ENCODE data around the gene PTCH2.
A peak's percentile ranks its signal among the peaks of the same experiment; 100 is the strongest.
"Not testable (repeated sequence)": the region's sequence is repeated elsewhere in the genome, so short reads cannot be mapped to it uniquely, and the experiment has no call there.

Gene PTCH2

DNA sequence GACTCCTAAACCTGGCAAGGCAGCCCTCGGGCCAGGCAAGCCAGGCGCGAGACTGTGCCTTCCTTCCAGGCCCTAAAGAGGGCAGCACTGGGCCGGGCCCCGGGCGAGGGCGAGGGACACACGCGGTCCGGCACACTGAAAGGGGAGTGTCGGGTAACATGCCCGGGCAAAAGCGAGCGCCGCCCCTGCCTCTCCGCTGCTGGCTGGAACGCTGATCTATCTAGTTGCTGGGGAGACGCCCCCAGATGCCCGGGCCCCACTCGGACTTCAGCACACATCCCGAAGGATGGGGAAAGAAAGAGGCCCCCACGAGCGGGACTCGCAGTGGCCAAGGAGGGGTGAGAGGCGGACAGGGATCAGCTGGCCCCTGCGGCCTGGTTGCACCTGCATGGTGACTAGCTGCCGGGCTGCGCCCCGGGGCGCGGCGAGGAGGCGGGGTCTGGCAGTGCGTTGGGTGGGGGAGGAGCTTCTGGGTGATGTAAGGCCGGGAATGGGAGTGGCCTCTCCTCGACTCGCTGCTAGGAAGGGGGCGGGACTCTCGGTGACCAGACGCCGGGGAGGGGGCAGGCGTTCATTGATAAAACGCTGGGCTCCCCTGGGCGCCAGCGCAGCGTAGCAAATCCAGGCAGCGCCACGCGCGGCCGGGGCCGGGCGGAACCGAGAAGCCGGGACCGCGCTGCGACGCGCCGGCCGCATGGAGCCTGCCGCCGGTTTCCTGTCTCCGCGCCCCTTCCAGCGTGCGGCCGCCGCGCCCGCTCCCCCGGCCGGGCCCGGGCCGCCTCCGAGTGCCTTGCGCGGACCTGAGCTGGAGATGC, 43.1 kb downstream of the PTCH2 start, which contains the start of gene PLK3:
PLK3 (plus strand) TSS at position 608 of the 815 bp plus-strand sequence; CDS start at position 695, 87 bp downstream.
- peak; percentile 98 for DNase-seq

DNA sequence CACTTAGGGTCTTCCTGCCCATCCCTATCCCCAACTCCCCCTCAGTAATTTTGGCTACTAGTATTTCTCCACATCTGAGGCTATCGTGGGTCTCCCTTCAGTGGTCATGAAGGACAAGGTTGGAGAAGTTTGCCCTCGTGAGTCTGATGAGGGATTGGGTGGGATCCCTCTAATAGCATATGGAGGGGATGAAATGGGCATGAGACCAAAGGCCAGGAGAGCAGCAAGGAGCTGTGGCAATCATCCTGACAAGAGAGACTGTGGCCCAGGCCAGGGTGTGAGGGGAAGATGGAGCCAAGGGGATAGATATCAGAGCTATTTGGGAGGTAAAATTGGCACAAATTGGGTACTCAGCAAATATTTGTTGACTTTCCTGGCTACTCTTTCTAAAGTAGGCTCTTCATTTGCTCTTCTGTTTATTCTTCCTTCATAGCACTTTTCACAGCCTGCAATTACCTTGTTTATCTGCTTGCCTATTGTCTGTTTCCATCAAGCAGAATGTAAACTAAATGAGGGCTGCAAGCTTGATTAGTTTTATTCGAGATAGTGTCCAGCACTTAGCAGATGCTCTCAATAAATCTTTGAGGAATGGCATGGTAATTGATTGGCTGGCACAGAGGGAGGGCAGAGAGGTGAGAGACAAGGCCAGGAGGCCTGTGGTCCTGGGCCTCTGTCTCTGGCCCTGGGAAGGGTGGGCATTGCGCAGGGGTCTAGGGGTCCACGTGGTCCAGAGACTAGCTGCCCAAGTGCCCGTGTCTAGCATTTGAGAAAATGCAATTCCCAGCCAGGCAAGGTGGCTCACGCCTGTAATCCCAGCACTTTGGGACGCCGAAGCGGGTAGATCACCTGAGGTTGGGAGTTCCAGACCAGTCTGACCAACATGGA, 44.3 kb downstream of the PTCH2 start:
- no peak for DNase-seq

DNA sequence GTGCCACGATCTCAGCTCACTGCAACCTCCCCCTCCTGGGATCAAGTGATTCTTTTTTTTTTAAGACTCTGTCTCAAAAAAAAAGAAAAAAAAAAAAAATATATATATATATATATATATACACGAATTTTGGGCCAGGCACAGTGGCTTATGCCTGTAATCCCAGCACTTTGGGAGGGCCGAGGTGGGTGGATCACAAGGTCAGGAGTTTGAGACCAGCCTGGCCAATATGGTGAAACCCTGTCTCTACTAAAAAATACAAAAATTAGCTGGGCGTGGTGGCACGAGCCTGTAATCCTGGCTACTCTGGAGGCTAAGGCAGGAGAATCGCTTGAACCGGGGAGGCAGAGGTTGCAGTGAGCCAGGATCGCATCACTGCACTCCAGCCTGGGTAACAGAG, 45.2 kb downstream of the PTCH2 start:
- not testable (repeated sequence) for DNase-seq

DNA sequence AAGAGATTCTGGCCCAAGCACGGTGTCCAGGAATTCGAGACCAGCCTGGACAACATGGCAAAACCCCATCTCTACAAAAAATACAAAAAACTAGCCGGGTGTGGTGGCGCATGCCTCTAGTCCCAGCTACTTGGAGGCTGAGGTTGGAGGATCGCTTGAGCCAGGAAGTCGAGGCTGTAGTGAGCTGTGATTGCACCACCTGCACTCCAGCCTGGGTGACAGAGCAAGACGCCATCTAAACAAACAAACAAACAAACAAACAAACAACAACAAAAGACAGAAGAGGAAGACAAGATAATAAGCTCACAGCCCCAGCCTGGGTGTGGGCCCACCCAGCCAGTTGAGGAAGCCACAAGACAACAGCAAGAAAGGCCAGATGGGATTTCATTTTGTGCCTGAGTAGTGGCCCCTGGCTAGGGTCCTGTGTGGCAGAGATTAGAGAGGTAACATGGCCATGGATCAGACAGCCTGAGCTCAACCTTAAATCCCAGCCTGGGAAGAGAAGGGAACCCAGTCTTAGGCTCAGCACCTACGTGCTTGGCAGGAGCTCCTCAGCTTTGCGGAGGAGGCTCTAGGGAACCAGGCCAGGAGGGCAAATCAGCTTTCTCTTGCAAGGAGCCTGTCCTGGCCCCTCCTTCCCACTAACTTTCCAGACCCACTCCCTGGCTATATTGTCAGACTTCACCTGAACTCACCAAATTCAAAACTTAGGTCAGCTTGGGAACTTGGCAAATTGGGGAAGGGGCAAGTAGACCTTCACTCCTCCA, 50.1 kb downstream of the PTCH2 start:
- DNase-seq = no peak

DNA sequence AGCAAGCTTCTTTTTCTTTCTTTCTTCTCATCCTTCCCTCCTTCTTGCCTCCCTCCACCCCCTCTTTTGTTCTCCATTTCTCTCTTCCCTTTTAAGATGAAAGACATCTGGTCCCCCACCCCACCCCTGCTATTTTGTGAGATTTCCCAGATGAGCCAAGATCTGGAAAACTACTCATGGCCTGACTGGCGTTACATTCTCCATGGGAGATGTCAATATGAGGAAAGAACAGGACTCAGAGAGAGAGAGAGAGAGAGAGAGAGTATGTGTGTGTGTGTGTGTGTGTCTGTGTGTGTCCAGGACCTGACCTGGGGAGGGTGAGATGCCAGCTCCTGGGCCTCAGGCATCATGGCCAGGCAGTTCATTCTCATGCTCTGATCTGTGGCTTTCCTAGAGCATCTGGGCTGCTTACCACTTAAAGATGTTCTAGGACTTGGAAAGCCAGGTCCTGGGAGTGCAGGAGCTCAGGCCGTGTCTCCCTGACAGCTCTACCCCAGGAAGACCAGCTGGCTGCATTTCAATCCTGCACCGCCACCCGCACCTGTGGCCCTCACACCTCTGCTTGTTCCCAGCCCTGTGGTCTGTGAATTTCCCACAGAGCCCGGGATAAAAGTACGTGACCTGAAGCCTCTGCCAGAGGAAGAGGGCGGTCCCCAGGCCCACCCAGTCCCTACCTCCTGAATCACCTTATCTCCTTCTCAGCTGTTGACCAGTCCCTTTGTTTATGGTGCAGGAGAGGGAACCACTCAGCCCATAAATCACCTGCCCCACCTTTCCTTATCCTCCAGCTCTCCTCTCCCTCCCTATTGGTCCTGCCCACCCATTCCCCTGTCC, 51.9 kb downstream of the PTCH2 start:
- no peak for DNase-seq

DNA sequence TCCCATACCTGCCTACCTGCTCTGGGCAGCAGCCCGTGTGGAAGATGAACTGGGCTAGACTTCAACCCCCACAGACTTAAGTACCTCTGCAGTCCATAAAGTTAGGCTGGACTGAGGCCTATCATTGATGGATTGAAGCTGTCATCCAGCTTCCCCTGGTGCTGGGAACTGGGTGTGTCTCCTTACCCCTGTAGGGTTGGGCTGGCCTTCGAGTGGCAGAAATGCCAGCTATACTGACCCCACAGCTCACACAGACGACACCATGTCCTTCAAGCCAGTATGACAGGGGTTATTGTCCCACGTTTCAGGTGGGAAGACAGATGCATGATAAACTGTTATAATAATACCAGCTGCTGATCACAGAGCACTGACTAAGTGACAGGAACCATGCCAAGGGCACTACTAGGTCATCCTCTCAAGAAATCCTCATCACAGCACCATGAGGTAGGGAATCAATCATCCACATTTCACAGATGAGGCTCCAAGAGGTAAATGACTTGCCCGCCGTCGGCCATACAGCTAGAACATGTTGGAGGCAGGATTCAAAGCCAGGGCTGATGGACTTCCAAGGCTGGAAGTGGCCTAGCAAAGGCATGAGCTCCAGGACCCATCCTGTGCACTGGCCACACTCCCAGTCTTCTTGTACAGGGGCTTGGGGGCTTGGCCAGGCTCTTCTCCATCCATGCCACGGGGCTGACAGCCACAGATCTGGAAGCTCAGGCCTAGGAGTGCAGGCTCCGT, 54.8 kb downstream of the PTCH2 start, which contains the start of gene BEST4:
BEST4 (minus strand) TSS at position 51 of the 741 bp plus-strand sequence. CDS start 465 bp downstream, outside the sequence.
- no peak for DNase-seq

DNA sequence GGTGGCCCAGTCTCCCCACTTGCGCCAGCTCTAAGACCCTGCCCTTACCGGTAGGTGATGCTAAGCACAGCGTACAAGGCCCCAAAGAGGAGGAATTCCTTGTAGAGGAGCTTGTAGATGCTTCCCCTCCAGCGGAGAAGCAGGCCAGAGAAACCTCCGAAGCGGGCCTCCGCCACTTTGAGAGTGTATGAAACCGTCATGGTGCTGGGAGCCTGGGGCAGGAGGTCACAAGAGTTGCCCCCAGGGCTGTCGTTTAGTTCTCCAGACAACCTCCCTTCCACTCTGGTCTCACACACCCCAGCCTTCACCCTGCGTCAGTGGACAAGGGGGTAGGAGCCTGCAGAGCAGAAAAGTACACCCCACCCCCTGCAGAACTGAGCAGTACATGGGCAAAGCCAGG, 55.5 kb downstream of the PTCH2 start:
- DNase-seq = no peak

DNA sequence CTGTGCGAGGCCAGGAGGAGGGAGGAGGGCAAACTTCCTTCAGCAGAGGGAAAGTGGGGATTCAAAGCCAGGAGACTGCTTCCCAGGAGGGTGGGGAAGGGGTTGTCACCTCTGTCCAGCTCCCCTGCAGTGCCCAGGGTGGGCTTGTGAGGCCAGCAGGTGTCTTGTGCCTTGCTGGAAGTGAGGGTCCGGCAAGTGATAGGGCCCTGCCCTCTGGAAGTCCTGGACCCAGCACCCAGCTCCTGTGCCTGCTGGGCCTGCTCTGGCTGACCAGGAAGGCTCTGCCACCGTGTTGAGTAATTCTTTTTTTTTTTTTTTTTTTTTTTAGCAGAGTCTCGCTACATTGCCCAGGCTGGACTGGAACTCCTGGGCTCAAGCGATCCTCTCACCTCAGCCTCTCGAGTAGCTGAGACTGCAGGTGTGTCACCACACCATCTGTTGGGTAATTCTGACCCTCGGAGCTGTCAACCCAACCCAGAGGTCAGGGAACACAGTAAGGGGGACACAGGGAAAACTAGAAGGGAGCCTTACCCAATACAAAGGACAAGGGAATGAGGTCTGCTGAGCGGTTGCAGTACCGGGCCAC, 56.1 kb downstream of the PTCH2 start:
- no peak for DNase-seq

DNA sequence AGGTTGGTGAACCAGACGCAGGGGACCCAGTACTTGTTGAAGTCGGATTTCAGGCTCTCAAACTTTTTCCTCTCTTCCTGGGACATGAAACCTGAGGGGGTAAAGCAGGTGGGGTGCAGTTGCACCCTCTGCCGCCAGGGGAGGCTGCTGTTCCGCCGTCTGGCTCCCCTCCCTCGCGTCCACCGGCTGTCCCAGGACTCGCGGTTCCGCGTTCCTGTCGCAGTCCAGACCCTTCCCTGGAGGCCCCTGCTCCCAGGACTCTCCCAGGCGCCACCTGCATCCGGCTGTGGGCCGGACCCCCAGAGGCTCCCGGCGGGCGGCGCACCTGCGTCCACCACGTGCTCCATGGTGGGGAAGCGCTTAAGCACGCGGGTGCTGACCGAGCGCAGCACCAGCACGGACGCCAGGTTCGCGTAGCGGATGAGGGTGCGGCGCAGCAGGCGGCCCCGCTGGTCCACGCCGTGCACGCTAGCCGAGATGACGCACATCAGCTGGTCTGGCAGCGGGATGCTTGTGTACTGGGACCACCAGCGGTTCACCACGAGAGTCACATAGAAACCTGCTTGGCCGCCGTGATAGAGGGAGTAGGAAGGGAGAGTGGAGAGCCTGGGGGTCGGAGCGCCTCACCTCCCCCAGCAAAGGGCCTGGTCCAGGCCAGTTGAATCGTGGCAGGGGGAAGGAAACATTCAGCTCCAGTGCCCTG, 56.8 kb downstream of the PTCH2 start:
- DNase-seq = no peak

DNA sequence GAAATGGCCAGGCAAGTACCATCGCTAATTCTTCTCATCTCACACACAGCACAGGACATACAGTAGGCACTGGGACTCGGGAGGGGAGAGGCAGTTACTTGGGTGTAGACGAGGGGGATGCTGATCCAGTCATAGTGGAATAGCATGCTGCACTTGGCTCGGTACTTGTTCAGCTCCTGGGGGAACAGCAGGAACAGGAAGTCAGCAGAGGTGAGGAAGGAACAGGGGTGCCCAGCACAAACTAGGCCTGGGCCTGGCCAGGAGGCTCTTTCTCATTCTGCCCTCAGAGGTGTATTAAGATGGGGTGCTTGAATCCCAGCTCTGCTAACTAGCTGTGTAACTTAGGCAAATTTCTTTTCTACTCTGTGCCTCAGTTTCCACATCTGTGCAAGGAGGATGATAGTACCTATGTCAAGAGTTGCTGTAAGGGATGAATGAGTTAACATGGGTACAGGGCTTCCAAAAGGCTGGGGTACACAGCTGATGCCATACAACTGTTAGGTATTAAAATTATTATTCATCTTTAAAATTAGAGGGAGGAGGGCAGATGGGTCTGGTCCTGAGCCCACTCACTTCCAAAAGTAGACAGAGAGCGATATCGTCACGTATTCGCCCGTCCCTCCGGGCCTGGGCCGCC, 57.4 kb downstream of the PTCH2 start:
- DNase-seq = no peak

DNA sequence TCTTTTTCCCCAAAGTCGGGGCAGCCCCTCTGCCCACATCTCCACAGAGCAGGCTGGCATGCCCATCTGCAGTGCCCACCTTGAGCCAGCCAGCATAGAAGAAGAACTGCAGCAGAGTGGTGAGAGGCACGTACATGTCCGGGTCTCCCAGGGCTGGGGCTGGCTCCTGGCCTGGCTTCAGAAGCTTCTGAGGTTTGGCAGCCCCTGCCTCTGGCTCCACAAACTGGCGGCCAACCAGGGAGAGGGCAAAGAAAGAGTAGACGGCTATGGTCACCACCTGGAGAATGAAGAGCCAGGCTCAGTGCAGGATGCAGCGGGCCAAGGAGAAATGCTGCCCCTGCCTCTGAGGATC, 58.0 kb downstream of the PTCH2 start:
- DNase-seq = no peak

DNA sequence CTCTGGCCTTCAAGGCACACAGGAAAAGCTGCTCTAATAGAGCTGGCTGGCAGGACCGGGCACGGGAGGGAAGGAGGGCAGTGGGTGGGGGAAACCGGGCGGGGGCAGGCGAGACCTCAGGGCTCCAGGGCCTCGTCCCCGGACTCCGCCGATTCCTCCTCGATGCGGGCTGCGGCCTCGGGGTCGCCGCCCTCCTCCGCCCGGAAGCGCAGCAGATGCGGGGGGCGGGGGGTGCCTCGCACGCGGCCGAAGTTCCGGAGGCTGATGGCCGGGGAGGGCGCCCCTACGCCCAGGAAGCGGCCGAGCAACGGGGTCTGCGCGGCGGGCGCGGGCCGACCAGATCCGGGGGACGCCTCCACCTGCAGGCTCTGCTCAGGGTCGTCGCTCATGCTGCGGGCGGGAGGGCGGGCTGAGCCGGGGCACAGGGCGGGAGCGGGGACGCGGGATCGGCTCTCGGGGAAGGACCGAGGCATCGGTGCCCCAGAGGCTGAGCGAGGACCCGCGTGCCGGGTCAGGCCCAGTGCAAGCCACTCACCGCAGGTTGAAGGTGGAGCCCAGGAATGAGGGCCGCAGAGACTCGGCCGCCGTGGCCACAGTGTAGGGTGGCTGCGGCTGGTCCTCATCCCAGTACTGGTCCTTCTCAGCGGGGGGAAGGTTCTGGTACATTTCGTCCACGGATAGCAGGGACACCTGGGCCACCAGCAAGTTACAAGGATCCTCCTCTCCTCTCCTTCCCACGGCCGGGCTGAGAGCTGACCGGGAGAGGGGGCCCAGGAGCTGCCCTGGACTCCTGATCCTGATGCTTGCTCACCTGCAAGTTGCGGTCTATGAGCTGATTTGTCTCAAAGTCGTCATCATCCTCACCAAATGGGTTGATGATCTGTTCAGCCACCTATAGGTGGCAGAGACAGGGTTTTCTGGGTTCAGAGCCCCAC, 58.7 kb downstream of the PTCH2 start:
- DNase-seq = no peak

DNA sequence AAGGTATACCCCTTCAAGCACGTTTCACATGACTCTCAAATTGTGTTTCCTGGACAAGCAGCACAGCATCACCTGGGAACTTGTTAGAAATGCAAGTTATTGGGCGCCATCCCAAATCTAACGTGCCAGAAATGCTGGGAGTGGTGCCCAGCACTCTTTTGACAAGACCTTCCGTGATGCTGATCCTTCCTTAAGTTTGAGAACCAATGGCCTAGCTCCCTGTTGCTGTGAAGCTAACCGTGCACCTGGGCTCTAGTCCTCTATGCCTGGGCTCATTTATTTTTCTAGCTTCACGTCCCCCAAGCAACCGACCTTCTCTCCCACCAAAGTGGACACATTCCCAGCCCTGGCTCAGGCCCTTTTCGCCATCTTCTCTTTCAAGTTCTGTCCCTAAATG, 59.4 kb downstream of the PTCH2 start:
- no peak for DNase-seq

DNA sequence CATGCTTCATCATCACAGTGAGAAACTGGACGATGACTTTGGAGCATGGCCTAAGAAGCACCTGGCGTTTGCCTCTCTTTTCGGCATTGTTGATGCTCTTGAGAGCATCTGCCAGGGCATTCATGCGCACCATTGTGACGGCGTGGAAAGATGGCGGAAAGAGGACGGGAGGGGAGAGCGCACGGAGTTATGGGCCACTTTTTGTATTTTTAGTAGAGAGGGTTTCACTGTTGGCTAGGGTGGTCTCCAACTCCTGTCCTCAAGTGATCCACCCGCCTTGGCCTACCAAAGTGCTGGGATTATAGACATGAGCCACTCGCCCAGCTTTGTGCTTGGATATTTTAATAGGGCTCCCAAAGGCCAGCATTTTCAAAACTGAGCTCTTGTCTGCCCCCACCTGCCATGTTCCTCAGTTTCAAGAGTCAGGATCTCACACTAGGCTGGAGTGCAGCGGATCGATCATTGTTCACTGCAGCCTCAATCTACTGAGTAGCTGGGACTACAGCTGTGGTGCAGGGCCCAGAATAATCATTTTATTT, 62.4 kb downstream of the PTCH2 start:
- DNase-seq = no peak

DNA sequence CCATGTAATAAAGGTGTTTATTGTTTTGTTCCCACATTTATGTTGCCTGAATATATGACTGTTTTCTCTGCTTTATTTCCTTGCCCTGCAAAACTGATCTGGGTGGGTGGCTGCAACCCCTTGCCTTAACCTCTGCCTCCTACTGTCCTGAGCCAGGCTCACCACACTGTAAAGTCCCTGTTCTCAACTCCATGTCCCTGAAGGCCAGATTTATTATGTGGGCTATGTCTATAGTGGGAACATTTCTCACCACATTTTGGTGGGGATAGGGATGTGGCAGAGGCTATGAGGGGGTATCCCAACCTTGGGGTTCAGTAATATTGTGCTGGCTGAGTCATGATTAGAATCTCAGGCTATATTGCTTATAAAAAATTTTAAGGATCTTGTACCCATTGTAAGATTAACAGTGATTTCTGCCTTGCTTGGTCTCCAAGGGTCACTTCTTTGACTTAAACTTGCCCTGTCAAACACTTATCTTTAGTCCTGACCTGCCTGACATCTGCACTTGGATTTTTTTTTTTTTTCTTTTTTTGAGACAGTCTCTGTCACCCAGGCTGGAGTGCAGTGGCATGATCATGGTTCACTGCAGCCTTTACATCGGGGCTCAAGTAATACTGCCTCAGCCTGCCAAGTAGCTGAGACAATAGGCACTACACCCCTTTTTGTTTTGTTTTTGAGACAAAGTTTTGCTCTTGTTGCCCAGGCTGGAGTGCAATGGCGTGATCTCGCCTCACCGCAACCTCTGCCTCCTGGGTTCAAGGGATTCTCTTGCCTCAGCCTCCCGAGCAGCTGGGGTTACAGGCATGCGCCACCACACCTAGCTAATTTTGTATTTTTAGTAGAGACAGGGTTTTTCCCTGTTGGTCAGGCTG, 64.1 kb downstream of the PTCH2 start:
- DNase-seq = no peak

DNA sequence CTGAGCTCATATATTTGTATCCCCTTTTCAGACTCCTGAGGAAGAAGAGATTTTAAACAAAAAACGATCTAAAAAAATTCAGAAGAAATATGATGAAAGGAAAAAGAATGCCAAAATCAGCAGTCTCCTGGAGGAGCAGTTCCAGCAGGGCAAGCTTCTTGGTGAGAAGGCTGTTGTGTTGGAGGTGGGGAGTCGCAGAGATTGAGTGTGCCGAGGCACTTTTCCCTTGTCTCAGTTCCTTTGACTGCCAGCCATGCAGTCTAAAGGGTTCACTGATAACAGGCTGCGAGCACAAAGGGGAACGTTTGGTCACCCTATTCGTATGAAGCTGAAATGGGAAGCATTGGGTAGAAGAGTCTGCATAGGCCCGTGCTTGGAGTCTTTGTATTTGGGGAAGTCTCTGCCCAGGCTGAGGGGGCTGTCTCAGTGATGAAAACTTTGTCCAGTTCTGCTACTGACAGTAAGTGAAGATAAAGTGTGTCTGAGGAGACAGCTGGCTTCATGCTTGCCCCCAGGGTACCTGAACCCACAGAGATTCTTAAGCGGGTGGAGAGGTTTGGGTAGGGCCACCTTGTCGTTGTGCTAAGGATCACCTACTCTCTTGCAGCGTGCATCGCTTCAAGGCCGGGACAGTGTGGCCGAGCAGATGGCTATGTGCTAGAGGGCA, 65.0 kb downstream of the PTCH2 start:
- DNase-seq = no peak

DNA sequence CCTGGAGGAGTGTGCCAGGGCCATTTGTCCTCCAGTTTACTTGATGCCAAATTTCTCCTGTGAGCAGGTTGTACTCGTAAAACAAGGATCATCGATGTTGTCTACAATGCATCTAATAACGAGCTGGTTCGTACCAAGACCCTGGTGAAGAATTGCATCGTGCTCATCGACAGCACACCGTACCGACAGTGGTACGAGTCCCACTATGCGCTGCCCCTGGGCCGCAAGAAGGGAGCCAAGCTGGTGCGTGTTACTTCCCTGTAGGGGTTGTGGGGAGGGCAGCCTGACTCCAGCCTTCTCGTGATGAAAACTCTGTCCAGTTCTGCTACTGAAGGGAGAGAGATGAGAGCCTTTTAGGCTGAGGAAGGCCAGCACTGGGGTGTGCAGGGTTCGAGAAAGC, 65.5 kb downstream of the PTCH2 start:
- no peak for DNase-seq

Data from T1000 (cell line).